Measurements from ENCODE around the gene RAB29. TPM values are rescaled to one million over a fixed set of nuclear protein-coding genes. Genes with fewer than 3 reads are reported as not detected.

The RAB29 gene
- total RNA-seq, 1 experiment from 2014 or later = 7.9 TPM

- DNase-seq (ENCODE audit: low spot score) = peak; percentile 55
- TF ChIP-seq EZH2 (IDR thresholded peaks at IDR 0.05; ENCODE audit: borderline replicate concordance, low read depth, low read length, poor library complexity, severe bottlenecking) (no peak), CTCF (conservative IDR thresholded peaks at IDR 0.05; ENCODE audit: low read depth, low read length) (no peak)
- no peak overlapping the region for H3K4me3 ChIP-seq (ENCODE audit: low read depth, low read length, poor library complexity, severe bottlenecking)
- no peaks in the 10 kb centered on the region for H3K27me3 ChIP-seq (replicated peaks; ENCODE audit: insufficient read depth, low read depth, low read length, poor library complexity)
- intact Hi-C loops (cut with micrococcal nuclease; ENCODE audit: unreplicated experiment) = no loop called here
- BruUV-seq (replicated peaks) = no TSS peak
- H3K36me3 ChIP-seq (ENCODE audit: insufficient read depth, low read length, poor library complexity, severe bottlenecking) = peaks cover 7% of the 10 kb centered on the region
- ChIA-PET POLR2A (ENCODE audit: low non-redundant PET) (no interaction called here), CTCF (no interaction called here)
- peaks cover 20% of the 10 kb centered on the region for H3K4me1 ChIP-seq (ENCODE audit: insufficient read depth, low read length, poor library complexity, severe bottlenecking)
- H3K27ac ChIP-seq (ENCODE audit: low read depth, low read length, poor library complexity, severe bottlenecking) = no peak overlapping the region
- H3K9me3 ChIP-seq (ENCODE audit: low read depth, low read length, poor library complexity, severe bottlenecking) = no peaks in the 10 kb centered on the region
These were observed 34.2 kb upstream of the RAB29 start for GRCh38 chr1:205809469-205809868.

DNA sequence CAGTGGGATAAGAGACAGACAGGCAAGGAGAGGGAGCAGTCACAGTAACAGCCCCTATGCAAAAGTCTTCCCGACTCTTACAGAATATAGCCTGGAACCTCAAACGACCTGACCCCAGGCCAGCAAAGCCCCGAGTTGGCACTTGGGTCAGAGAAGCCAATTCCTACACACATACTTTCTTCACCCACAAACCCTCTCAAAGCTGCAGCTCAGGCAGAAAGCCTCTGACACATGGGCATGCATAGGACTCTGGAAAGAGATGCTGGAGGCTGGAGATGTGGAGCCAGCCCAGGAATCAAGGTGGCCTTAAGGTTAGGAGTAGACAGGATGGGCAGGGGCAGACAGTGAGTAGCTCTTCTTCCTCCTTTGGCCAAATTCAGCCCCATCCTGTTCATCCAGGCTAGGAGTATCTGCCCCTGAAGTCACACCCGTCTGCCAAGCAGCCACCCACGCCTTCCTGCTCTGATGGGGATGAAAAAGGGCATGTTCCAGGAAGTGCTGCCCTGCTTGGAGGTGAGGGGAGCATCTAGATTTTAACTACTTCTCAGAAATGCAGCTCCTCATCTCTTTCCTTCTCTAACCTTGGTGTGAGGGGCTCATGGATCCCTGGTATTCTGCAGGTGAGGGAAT lies 29.9 kb upstream of the RAB29 start:
- ChIA-PET CTCF (no interaction called here), POLR2A (ENCODE audit: low non-redundant PET) (interaction anchor here (0.7 to 0.8 kb wide), 2 partner anchors 10 to 19 kb away, joined by 6 to 8 read pairs; no protein-coding TSS in a partner anchor)
- DNase-seq (ENCODE audit: low spot score) = peak; percentile 30
- Histone ChIP-seq H3K36me3 (ENCODE audit: insufficient read depth, low read length, poor library complexity, severe bottlenecking) (peaks cover 7% of the 10 kb centered on the region), H3K27me3 (replicated peaks; ENCODE audit: insufficient read depth, low read depth, low read length, poor library complexity) (no peaks in the 10 kb centered on the region), H3K4me1 (ENCODE audit: insufficient read depth, low read length, poor library complexity, severe bottlenecking) (peaks cover 13% of the 10 kb centered on the region), H3K9me3 (ENCODE audit: low read depth, low read length, poor library complexity, severe bottlenecking) (no peaks in the 10 kb centered on the region), H3K4me3 (ENCODE audit: low read depth, low read length, poor library complexity, severe bottlenecking) (no peak overlapping the region), H3K27ac (ENCODE audit: low read depth, low read length, poor library complexity, severe bottlenecking) (no peak overlapping the region)
- no peak for TF ChIP-seq CTCF (conservative IDR thresholded peaks at IDR 0.05; ENCODE audit: low read depth, low read length)
- no peak for TF ChIP-seq EZH2 (IDR thresholded peaks at IDR 0.05; ENCODE audit: borderline replicate concordance, low read depth, low read length, poor library complexity, severe bottlenecking)
- intact Hi-C loops (cut with micrococcal nuclease; ENCODE audit: unreplicated experiment) = no loop called here
- BruUV-seq (replicated peaks) = no TSS peak

DNA sequence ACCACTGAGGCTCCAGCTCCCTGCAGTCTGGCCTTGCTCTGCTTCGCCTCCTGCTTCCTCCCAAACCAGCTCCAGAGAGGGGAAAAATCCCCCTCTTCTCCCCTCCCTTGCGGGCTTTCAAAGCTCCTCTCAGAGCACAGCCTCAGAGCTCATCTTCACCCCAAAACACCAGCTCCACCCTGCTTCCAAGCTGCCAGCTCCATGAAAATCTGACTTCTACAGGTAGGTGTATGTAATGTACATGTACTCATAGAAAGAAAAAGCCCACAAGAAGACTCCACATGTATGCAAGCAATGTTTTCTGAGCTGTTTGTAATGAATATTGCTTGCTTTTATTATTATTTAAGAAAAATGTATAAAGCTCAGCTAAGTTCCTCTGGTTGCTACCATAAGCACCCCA lies 29.3 kb upstream of the RAB29 start:
- ChIA-PET POLR2A (ENCODE audit: low non-redundant PET) (interaction anchor here (0.7 kb wide), 1 partner anchor 10 kb away, joined by 8 read pairs; no protein-coding TSS in a partner anchor), CTCF (no interaction called here)
- BruUV-seq (replicated peaks) = no TSS peak
- no peaks in the 10 kb centered on the region for H3K27me3 ChIP-seq (replicated peaks; ENCODE audit: insufficient read depth, low read depth, low read length, poor library complexity)
- DNase-seq (ENCODE audit: low spot score) = no peak
- intact Hi-C loops (cut with micrococcal nuclease; ENCODE audit: unreplicated experiment) = no loop called here
- H3K27ac ChIP-seq (ENCODE audit: low read depth, low read length, poor library complexity, severe bottlenecking) = no peak overlapping the region
- H3K4me3 ChIP-seq (ENCODE audit: low read depth, low read length, poor library complexity, severe bottlenecking) = no peak overlapping the region
- H3K36me3 ChIP-seq (ENCODE audit: insufficient read depth, low read length, poor library complexity, severe bottlenecking) = peaks cover under 1% of the 10 kb centered on the region
- peaks cover 7% of the 10 kb centered on the region for H3K4me1 ChIP-seq (ENCODE audit: insufficient read depth, low read length, poor library complexity, severe bottlenecking)
- no peak for TF ChIP-seq EZH2 (IDR thresholded peaks at IDR 0.05; ENCODE audit: borderline replicate concordance, low read depth, low read length, poor library complexity, severe bottlenecking)
- TF ChIP-seq CTCF (conservative IDR thresholded peaks at IDR 0.05; ENCODE audit: low read depth, low read length) = no peak
- no peaks in the 10 kb centered on the region for H3K9me3 ChIP-seq (ENCODE audit: low read depth, low read length, poor library complexity, severe bottlenecking)

Data from A673 (cell line).